Measurements from ENCODE around the gene ASB10.

ASB10 gene

GRCh38 chr7:151132461-151133205 lies 54.4 kb downstream of the ASB10 start:
- ChIA-PET CTCF (interaction anchor here (1.2 to 1.7 kb wide), 3 partner anchors 10 to 112 kb away, joined by 3 to 7 read pairs (median 3); partner anchors contain the start of gene GBX1), POLR2A (no interaction called here)
- no peaks in the 10 kb centered on the region for H3K9me3 ChIP-seq (ENCODE audit: control extremely low read depth in 1 of 5, control insufficient read depth in 4 of 5, insufficient read depth in 2 of 5, low read depth in 1 of 5, low read length in 4 of 5)
- no peak for DNase-seq
- no peaks in the 10 kb centered on the region for H3K4me1 ChIP-seq (ENCODE audit: control extremely low read depth in 1 of 4, control insufficient read depth in 4 of 4, insufficient read depth in 4 of 4, low read length in 3 of 4)
- WGBS (ENCODE audit: insufficient coverage): 97% methylated on average over 21 of the region's 21 CpGs
- H3K27me3 ChIP-seq (replicated peaks in 2 of 5; ENCODE audit: control insufficient read depth in 4 of 5, insufficient read depth in 5 of 5, low read length in 4 of 5): no peaks in the 10 kb centered on the region
- H3K27ac ChIP-seq (ENCODE audit: insufficient read depth in 1 of 2, low read depth in 1 of 2, low read length in 2 of 2, poor library complexity in 1 of 2, severe bottlenecking in 2 of 2): no peak overlapping the region
- peaks cover 0 to 81% (median 47%) of the 10 kb centered on the region in 4 experiments for H3K36me3 ChIP-seq (ENCODE audit: control insufficient read depth in 4 of 4, insufficient read depth in 4 of 4, low read length in 3 of 4)
- no peak overlapping the region for H3K4me3 ChIP-seq (ENCODE audit: control insufficient read depth in 1 of 7, extremely low read depth in 1 of 7, insufficient read depth in 4 of 7, low read depth in 2 of 7, low read length in 6 of 7)

- H3K36me3 ChIP-seq (ENCODE audit: control insufficient read depth in 4 of 4, insufficient read depth in 4 of 4, low read length in 3 of 4): peaks cover 0 to 78% (median 47%) of the 10 kb centered on the region in 4 experiments
- ChIA-PET POLR2A (no interaction called here), CTCF (interaction anchor here (0.9 to 1.7 kb wide), 5 partner anchors 9 to 112 kb away, joined by 3 to 7 read pairs (median 3); partner anchors contain the start of gene GBX1)
- H3K4me3 ChIP-seq (ENCODE audit: control insufficient read depth in 1 of 7, extremely low read depth in 1 of 7, insufficient read depth in 4 of 7, low read depth in 2 of 7, low read length in 6 of 7): no peak overlapping the region
- H3K27ac ChIP-seq (ENCODE audit: insufficient read depth in 1 of 2, low read depth in 1 of 2, low read length in 2 of 2, poor library complexity in 1 of 2, severe bottlenecking in 2 of 2): no peak overlapping the region
- no peaks in the 10 kb centered on the region for H3K4me1 ChIP-seq (ENCODE audit: control extremely low read depth in 1 of 4, control insufficient read depth in 4 of 4, insufficient read depth in 4 of 4, low read length in 3 of 4)
- WGBS (ENCODE audit: insufficient coverage): 98% methylated on average over 16 of the region's 19 CpGs
- no peak for DNase-seq
- H3K27me3 ChIP-seq (replicated peaks in 2 of 5; ENCODE audit: control insufficient read depth in 4 of 5, insufficient read depth in 5 of 5, low read length in 4 of 5): no peaks in the 10 kb centered on the region
- no peaks in the 10 kb centered on the region for H3K9me3 ChIP-seq (ENCODE audit: control extremely low read depth in 1 of 5, control insufficient read depth in 4 of 5, insufficient read depth in 2 of 5, low read depth in 1 of 5, low read length in 4 of 5)
These were observed 55.3 kb downstream of the ASB10 start for GRCh38 chr7:151131592-151132293.

- 100% methylated on average over 8 of the region's 13 CpGs for WGBS (ENCODE audit: insufficient coverage)
- Histone ChIP-seq H3K27ac (ENCODE audit: insufficient read depth in 1 of 2, low read depth in 1 of 2, low read length in 2 of 2, poor library complexity in 1 of 2, severe bottlenecking in 2 of 2) (no peak overlapping the region), H3K27me3 (replicated peaks in 2 of 5; ENCODE audit: control insufficient read depth in 4 of 5, insufficient read depth in 5 of 5, low read length in 4 of 5) (no peaks in the 10 kb centered on the region), H3K4me1 (ENCODE audit: control extremely low read depth in 1 of 4, control insufficient read depth in 4 of 4, insufficient read depth in 4 of 4, low read length in 3 of 4) (no peaks in the 10 kb centered on the region), H3K4me3 (ENCODE audit: control insufficient read depth in 1 of 7, extremely low read depth in 1 of 7, insufficient read depth in 4 of 7, low read depth in 2 of 7, low read length in 6 of 7) (no peak overlapping the region), H3K36me3 (ENCODE audit: control insufficient read depth in 4 of 4, insufficient read depth in 4 of 4, low read length in 3 of 4) (peaks cover 0 to 74% (median 45%) of the 10 kb centered on the region in 4 experiments), H3K9me3 (ENCODE audit: control extremely low read depth in 1 of 5, control insufficient read depth in 4 of 5, insufficient read depth in 2 of 5, low read depth in 1 of 5, low read length in 4 of 5) (no peaks in the 10 kb centered on the region)
- ChIA-PET CTCF (interaction anchor here (0.9 to 1.7 kb wide), 5 partner anchors 8 to 113 kb away, joined by 3 to 7 read pairs (median 3); no protein-coding TSS in a partner anchor), POLR2A (no interaction called here)
- no peak for DNase-seq
These were observed 55.8 kb downstream of the ASB10 start for GRCh38 chr7:151131224-151131591.

- 98% methylated on average over 16 of the region's 17 CpGs for WGBS (ENCODE audit: insufficient coverage)
- Histone ChIP-seq H3K27ac (ENCODE audit: insufficient read depth in 1 of 2, low read depth in 1 of 2, low read length in 2 of 2, poor library complexity in 1 of 2, severe bottlenecking in 2 of 2) (no peak overlapping the region), H3K9me3 (ENCODE audit: control extremely low read depth in 1 of 5, control insufficient read depth in 4 of 5, insufficient read depth in 2 of 5, low read depth in 1 of 5, low read length in 4 of 5) (no peaks in the 10 kb centered on the region), H3K4me3 (ENCODE audit: control insufficient read depth in 1 of 7, extremely low read depth in 1 of 7, insufficient read depth in 4 of 7, low read depth in 2 of 7, low read length in 6 of 7) (no peak overlapping the region), H3K36me3 (ENCODE audit: control insufficient read depth in 4 of 4, insufficient read depth in 4 of 4, low read length in 3 of 4) (peaks cover 0 to 70% (median 42%) of the 10 kb centered on the region in 4 experiments), H3K4me1 (ENCODE audit: control extremely low read depth in 1 of 4, control insufficient read depth in 4 of 4, insufficient read depth in 4 of 4, low read length in 3 of 4) (no peaks in the 10 kb centered on the region), H3K27me3 (replicated peaks in 2 of 5; ENCODE audit: control insufficient read depth in 4 of 5, insufficient read depth in 5 of 5, low read length in 4 of 5) (no peaks in the 10 kb centered on the region)
- POLR2A ChIA-PET: no interaction called here
- CTCF ChIA-PET: interaction anchor here (0.9 to 1.7 kb wide), 5 partner anchors 12 to 116 kb away, joined by 3 to 7 read pairs (median 5); no protein-coding TSS in a partner anchor
- DNase-seq: no peak
These were observed 56.3 kb downstream of the ASB10 start for GRCh38 chr7:151130741-151131157.

DNA sequence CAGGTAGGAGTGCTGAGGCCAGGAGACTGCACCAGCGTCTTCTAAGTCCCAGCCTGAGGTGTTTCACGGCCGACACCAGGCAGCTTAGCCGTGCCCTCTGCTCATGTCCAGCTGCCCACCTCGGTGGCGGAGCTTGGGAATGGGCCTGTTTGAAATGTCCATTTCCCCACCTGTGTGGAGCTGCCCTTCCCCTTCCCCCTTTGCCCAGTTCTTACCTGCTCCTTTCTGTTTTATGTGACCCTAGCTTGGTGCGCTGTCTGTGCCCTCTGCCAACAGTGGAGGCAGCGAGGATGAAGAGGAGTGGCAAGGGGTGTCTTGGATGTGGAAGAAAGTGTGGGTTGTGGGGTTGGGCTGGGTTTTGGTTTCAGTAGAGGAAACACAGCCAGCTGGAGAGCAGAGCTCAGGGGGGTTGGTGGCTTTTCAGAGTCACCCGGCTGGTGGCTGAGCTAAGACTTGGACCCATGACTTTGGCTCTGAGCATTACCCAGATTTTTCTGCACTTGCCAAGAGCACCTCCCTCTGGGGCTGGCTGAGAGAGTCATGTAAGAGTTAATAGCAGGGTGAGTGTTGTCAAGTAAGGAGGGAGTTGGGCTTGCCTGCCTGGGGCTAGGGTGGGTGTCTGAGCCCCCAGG lies 57.0 kb downstream of the ASB10 start:
- Histone ChIP-seq H3K27me3 (replicated peaks in 2 of 5; ENCODE audit: control insufficient read depth in 4 of 5, insufficient read depth in 5 of 5, low read length in 4 of 5) (no peaks in the 10 kb centered on the region), H3K27ac (ENCODE audit: insufficient read depth in 1 of 2, low read depth in 1 of 2, low read length in 2 of 2, poor library complexity in 1 of 2, severe bottlenecking in 2 of 2) (no peak overlapping the region), H3K4me1 (ENCODE audit: control extremely low read depth in 1 of 4, control insufficient read depth in 4 of 4, insufficient read depth in 4 of 4, low read length in 3 of 4) (no peaks in the 10 kb centered on the region), H3K4me3 (ENCODE audit: control insufficient read depth in 1 of 7, extremely low read depth in 1 of 7, insufficient read depth in 4 of 7, low read depth in 2 of 7, low read length in 6 of 7) (no peak overlapping the region), H3K9me3 (ENCODE audit: control extremely low read depth in 1 of 5, control insufficient read depth in 4 of 5, insufficient read depth in 2 of 5, low read depth in 1 of 5, low read length in 4 of 5) (no peaks in the 10 kb centered on the region), H3K36me3 (ENCODE audit: control insufficient read depth in 4 of 4, insufficient read depth in 4 of 4, low read length in 3 of 4) (peaks cover 0 to 68% (median 41%) of the 10 kb centered on the region in 4 experiments)
- ChIA-PET CTCF (interaction anchor here (1.3 to 1.7 kb wide), 4 partner anchors 12 to 117 kb away, joined by 3 to 5 read pairs (median 4); no protein-coding TSS in a partner anchor), POLR2A (no interaction called here)
- no peak for DNase-seq
- WGBS (ENCODE audit: insufficient coverage): over 99% methylated on average over 9 of the region's 9 CpGs

DNA sequence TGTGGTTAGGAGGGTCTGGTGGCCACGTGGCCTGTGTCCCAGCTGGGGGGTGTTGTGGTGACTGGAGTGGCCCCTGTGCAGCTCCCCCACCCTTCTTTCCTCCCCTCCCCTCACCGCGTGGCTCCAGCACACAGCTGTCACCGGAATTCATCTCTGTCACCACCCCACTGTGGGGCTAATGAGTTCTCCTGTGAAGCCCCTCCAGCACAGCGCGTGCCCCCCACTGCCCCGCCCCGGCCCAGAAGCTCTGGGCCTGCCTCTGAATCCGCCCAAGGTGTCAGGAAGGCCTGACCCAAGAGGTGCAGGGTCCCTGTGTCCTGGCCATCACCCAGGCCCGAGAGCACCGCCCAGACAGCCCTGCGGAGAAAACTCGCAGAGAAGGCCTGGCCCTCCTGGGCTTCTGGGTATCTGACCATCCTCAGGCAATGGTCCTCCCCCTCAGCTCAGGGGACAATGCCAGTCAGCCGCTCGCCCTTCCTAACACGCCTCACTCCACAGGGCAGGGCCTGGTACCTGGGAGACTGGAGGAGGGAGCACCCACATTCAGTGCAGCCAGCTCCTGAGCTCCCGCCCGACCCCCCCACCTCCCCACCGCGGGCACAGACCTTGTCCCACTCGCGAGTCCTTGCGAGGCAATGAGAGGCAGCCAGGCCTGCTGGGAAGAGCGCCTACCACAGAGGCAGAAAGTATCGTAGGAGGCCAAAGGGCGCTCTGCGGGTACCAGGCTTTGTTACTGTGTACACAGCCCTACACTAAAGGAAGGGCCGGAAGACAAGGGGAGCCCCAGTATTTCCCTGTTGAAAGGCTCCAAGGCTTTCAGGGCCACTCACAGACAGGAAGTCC lies 57.7 kb downstream of the ASB10 start:
- ChIA-PET POLR2A (no interaction called here), CTCF (interaction anchor here (1.3 to 2.0 kb wide), 5 partner anchors 10 to 117 kb away, joined by 3 to 5 read pairs (median 5); no protein-coding TSS in a partner anchor)
- WGBS (ENCODE audit: insufficient coverage): 91% methylated on average over 27 of the region's 28 CpGs
- no peaks in the 10 kb centered on the region for H3K9me3 ChIP-seq (ENCODE audit: control extremely low read depth in 1 of 5, control insufficient read depth in 4 of 5, insufficient read depth in 2 of 5, low read depth in 1 of 5, low read length in 4 of 5)
- H3K36me3 ChIP-seq (ENCODE audit: control insufficient read depth in 4 of 4, insufficient read depth in 4 of 4, low read length in 3 of 4): peaks cover 0 to 68% (median 42%) of the 10 kb centered on the region in 4 experiments
- no peak for DNase-seq
- no peaks in the 10 kb centered on the region for H3K4me1 ChIP-seq (ENCODE audit: control extremely low read depth in 1 of 4, control insufficient read depth in 4 of 4, insufficient read depth in 4 of 4, low read length in 3 of 4)
- H3K27me3 ChIP-seq (replicated peaks in 2 of 5; ENCODE audit: control insufficient read depth in 4 of 5, insufficient read depth in 5 of 5, low read length in 4 of 5): no peaks in the 10 kb centered on the region
- H3K27ac ChIP-seq (ENCODE audit: insufficient read depth in 1 of 2, low read depth in 1 of 2, low read length in 2 of 2, poor library complexity in 1 of 2, severe bottlenecking in 2 of 2): no peak overlapping the region
- no peak overlapping the region for H3K4me3 ChIP-seq (ENCODE audit: control insufficient read depth in 1 of 7, extremely low read depth in 1 of 7, insufficient read depth in 4 of 7, low read depth in 2 of 7, low read length in 6 of 7)
